ENCODE data around the gene BEGAIN.

DNA sequence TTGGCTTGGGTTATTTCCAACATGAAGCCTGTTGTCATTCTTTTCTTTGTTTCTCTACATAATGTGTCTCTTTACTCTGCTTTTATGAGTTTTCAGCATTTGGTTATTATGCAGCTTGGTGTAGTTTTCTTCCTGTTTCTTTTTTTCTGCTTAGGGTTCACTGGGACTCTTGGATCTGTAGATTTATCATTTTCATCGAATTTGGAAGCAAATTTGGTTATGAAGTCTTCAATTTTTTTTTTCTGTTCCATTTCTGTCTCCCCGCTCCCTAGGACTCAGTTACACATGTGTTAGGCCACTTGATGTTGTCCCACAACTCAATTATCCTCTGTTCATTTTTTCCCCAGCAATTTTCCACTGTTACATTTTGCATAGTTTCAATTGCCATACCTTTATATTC is 13.8 kb upstream of the BEGAIN start:
- TF ChIP-seq POLR2A (IDR thresholded peaks at IDR 0.05): no peak
- TF ChIP-seq, protein P1, sequence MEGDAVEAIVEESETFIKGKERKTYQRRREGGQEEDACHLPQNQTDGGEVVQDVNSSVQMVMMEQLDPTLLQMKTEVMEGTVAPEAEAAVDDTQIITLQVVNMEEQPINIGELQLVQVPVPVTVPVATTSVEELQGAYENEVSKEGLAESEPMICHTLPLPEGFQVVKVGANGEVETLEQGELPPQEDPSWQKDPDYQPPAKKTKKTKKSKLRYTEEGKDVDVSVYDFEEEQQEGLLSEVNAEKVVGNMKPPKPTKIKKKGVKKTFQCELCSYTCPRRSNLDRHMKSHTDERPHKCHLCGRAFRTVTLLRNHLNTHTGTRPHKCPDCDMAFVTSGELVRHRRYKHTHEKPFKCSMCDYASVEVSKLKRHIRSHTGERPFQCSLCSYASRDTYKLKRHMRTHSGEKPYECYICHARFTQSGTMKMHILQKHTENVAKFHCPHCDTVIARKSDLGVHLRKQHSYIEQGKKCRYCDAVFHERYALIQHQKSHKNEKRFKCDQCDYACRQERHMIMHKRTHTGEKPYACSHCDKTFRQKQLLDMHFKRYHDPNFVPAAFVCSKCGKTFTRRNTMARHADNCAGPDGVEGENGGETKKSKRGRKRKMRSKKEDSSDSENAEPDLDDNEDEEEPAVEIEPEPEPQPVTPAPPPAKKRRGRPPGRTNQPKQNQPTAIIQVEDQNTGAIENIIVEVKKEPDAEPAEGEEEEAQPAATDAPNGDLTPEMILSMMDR (IDR thresholded peaks at IDR 0.05): no peak
- no peak for TF ChIP-seq POLR2AphosphoS5 (IDR thresholded peaks at IDR 0.05)

All from suprapubic skin (tissue), 4 donors.